Endometrium (tissue), 2 donors: ENCODE data around the gene UGT1A10.
"Not testable (repeated sequence)": the region's sequence is repeated elsewhere in the genome, so short reads cannot be mapped to it uniquely, and the experiment has no call there.

Experiments
- FAIRE-seq: peaks from 2 replicates; lab custom pipeline; 2012; peaks lifted over from hg19 to GRCh38; lab: Jason Lieb, UNC
- donor health status: control.
- donor health status: control.

UGT1A10 gene

DNA sequence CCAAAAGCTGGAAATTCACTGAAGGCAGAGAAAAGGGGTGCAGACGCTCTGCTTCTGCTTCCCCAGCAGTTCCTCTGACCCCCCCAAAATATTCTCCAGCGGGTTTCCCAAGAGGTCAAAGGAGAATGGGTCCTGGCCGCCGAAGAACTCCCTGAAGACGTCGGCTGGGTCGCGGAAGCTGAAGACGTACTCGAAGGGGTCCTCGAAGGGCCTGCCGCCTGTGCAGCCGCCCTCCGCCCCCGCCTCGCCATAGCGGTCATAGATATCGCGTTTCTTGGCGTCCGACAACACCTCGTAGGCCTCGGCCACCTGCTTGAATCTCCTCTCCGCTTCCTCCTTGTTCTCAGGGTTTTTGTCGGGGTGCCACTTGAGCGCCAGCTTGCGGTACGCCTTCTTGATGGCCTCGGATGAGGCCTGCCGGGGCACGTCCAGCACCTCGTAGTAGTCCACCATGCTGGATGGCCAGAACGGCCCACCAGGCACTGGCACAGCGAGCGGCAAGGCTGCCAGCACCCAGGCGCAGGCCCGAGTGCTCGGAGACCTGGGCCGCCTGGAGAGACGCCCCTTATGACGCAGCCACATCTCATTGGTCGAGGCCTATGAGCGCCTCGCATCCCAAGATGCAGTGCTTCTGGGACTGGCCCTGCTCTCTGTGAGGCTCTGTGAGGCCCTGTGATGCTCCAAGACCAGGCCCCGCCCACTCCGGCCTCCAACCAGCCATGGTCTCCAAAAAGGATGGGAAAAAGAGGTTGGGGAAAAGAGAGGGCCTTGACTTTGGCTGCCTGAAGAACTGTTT, 107.4 kb downstream of the UGT1A10 start:
- no peak for FAIRE-seq

DNA sequence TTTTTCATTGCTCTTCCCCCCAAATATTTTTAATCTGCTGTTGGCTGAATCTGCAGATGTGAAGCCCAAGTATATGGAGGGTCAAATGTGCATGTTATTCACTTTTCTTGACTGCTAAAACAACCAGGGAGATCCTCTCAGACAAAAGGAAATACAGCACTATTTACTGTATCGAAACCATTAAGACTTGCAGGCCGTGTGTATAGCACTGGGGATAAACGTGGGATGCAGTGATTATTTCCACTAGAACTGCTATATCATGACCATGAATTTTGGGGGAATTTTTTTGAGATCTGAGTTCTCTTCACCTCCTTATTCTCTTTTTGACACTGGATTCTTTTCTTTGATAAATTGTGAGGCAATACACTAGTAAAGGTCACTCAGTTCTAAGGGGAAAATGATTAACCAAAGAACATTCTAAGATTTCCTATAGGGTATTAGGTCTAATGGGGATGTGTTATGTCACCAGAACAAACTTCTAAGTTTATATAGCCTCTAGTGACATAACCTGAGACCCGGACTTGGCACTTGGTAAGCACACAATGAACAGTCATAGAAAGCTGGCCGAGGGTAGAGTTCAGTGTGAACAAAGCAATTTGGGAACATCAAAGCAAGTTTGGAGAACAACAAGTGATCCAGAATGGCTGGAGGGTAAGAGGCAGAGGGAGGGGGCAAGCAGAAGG, 109.0 kb downstream of the UGT1A10 start:
- FAIRE-seq = no peak

DNA sequence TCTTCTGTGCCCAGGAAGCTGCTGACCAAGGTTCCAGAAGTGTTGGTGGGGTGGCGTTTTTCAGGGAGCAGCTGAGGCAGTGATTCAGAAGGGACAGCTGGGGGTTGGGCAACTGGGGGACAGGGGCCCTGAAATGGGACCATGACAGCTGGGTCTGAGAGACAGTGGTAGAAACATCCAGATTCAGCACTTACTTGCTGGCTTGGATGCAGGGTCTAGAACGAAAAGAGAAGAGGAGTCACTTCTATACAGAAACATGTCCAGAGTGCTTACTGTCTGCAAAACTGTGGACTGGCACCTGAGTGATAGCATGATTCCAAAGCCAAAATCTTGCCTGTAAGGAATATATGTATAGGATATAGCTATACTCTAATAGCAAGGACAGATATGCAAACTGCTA, 109.6 kb downstream of the UGT1A10 start:
- not testable (repeated sequence) for FAIRE-seq

DNA sequence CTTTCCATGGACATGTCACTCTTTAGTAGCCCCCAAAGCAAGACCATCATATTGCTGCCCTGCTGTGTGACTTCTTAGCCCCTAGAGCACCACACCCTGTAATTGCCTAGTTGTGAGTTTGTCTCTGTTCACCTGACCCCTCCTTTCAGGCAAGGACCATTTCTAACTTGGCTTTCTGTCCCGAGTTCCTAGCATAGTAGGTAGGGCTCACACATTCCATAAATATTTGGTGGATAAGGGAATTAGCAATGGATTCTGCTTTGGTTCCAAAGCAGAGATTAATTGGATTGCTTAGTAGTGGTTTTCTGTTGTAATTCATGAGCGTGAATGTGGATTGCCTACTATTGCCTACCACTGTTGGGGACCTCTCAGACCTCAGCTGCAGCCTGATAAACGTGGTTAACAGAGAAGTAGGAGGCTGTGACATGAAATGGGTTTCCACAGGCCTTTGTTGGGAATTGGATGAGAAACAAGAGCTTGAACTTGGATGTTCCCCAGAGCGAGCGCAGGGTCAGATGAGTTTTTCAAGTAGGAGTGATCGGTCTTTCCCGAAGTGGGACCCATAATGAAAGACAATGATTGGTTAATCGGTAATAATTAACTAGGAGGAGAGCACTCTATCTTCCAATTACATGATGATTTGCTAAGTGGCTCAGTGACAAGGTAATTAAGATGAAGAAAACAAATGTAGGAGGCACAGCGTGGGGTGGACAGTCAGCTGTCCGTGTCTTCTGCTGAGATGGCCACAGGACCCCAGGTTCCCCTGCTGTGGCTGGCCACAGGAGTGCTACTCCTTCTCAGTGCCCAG, 110.4 kb downstream of the UGT1A10 start:
- no peak for FAIRE-seq

DNA sequence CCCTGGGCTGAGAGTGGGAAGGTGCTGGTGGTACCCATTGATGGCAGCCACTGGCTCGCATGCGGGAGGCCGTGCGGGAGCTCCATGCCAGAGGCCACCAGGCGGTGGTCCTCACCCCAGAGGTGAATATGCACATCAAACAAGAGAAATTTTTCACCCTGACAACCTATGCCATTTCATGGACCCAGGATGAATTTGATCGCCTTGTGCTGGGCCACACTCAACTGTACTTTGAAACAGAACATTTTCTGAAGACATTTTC, 111.0 kb downstream of the UGT1A10 start:
- no peak for FAIRE-seq

DNA sequence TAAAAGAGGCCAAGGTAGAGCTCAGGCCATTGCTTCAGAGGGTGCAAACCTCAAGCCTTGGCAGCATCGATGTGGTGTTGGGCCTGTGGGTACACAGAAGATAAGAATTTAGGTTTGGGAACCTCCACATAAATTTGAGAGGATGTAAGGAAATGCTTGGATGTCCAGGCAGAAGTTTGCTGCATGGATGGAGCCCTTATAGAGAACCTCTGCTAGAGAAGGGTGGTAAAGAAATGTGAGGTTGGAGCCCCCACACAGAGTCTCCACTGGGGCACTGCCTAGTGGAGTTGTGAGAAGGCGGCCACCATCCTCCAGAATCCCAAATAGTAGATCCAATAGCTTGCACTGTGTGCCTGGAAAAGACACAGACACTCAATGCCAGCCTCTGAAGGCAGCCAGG, 114.4 kb downstream of the UGT1A10 start:
- FAIRE-seq = not testable (repeated sequence)

DNA sequence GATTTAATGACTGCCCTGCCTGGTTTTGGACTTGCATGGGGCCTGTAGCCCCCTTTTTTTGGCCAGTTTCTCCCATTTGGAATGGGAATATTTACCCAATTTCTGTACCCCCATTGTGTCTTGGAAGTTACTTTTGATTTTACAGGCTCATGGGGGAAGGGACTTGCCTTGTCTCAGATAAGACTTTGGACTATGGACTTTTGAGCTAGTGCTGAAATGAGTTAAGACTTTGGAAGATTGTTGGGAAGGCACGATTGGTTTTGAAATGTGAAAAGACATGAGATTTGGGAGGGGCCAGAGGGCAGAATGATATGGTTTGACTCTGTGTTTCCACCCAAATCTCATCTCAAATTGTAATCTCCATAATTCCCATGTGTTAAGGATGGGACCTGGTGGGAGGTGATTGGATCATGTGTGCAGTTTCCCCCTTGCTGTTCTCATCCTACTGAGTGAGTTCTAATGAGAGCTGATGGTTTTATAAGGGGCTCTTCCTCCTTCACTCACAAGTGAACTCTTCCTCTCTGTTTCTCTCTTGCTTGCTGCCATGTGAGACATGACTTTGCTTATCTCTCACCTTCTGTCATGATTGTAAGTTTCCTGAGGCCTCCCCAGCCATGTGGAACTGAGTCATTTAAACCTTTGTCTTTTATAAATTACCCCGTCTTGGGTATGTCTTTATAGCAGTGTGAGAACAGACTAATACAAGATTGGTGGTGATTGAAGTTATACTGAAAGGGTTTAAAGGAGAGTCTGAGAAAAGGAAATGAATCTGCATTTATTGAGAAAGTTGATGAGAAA, 115.2 kb downstream of the UGT1A10 start:
- not testable (repeated sequence) for FAIRE-seq

DNA sequence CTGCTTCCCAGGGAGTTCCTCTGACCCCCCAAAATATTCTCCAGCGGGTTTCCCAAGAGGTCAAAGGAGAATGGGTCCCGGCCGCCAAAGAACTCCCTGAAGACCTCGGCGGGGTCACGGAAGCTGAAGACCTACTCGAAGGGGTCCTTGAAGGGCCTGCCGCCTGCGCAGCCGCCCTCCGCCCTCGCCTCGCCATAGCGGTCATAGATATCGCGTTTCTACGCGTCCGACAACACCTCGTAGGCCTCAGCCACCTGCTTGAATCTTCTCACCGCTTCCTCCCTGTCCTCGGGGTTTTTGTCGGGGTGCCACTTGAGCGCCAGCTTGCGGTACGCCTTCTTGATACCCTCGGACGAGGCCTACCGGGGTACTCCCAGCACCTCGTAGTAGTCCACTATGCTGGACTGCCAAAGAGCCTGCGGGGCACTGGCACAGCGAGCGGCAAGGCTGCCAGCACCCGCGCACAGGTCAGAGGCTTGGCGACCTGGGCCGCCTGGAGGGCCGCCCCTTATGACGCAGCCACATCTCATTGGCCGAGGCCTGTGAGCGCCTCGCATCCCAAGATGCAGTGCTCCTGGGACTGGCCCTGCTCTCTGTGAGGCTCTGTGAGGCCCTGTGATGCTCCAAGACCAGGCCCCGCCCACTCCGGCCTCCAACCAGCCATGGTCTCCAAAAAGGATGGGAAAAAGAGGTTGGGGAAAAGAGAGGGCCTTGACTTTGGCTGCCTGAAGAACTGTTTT, 118.8 kb downstream of the UGT1A10 start:
- no peak for FAIRE-seq

DNA sequence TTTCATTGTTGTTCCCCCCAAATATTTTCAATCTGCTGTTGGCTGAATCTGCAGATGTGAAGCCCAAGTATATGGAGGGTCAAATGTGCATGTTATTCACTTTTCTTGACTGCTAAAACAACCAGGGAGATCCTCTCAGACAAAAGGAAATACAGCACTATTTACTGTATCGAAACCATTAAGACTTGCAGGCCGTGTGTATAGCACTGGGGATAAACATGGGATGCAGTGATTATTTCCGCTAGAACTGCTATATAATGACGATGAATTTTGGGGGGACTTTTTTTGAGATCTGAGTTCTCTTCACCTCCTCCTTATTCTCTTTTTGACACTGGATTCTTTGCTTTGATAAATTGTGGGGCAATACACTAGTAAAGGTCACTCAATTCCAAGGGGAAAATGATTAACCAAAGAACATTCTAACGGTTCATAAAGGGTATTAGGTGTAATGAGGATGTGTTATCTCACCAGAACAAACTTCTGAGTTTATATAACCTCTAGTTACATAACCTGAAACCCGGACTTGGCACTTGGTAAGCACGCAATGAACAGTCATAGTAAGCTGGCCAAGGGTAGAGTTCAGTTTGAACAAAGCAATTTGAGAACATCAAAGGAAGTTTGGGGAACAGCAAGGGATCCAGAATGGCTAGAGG, 120.3 kb downstream of the UGT1A10 start:
- no peak for FAIRE-seq

DNA sequence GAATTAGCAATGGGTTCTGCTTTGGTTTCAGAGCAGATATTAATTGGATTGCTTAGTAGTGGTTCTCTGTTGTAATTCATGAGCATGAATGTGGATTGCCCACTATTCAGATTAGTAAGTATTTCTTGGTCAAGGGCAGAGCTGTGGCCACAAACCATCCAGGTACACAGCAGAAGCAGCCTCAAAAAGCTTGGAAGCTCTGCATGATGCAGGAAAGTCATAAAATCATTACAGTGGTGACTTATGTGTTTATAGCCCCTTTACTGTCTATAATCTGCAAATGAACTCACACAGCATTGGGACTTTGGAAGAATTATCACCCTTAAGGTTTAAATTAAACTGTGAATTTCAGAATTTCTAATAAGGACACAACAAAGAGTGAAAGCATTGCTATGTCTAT, 121.9 kb downstream of the UGT1A10 start:
- no peak for FAIRE-seq

DNA sequence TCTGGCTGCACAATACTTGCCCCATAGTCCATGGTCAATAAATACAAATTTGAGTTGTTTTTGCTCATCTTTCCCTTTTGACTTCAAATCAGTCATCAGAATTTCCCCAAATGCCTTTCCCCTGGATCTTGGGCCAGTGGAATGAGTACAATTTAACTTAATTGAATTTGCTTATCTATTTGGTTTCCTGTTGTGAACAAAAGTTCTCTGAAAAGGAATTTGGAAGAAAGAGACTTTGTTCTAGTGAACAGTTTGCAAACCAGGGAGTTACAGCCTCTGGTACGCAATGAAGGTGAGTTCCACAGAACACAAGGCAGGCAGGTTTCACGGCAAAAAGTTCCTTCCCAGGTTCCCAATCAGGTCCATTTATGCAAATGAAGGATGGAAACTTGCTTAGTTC, 122.6 kb downstream of the UGT1A10 start:
- no peak for FAIRE-seq

DNA sequence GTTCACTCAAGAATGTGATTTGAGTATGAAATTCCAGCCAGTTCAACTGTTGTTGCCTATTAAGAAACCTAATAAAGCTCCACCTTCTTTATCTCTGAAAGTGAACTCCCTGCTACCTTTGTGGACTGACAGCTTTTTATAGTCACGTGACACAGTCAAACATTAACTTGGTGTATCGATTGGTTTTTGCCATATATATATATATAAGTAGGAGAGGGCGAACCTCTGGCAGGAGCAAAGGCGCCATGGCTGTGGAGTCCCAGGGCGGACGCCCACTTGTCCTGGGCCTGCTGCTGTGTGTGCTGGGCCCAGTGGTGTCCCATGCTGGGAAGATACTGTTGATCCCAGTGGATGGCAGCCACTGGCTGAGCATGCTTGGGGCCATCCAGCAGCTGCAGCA, 123.8 kb downstream of the UGT1A10 start, which contains the start of gene UGT1A1:
Gene UGT1A1, plus strand, starts transcription at position 228 of the 400 bp plus-strand sequence. Its CDS starts 18 bp downstream, at position 246.
- no peak for FAIRE-seq

DNA sequence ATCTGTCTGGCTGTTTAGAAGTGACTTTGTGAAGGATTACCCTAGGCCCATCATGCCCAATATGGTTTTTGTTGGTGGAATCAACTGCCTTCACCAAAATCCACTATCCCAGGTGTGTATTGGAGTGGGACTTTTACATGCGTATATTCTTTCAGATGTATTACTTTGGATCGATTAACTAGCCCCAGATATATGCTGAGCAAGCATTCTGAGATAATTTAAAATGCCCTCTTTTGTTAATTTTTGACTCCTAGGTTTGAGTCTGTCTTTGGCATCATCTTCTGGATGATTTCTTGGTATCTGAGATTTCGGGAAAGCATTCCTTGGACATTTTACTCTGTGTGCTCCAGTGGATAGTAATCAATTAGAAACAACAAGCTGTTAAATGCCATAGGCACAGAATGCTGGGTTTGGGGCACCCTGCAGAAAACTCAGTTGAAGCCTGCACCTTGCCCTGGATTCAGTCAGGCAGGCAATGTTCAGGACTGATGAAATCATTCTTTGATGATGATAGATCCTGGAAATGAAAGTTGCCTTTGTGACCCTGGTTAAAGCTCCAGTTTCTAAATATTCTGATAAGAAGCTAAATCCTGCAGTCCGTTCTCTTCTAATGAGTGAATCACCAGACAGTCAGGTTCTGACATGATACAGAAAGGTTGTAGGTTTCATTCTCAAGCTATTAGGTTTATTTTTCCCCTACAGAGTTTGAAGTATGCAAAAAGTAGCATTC, 125.0 kb downstream of the UGT1A10 start:
- no peak for FAIRE-seq

DNA sequence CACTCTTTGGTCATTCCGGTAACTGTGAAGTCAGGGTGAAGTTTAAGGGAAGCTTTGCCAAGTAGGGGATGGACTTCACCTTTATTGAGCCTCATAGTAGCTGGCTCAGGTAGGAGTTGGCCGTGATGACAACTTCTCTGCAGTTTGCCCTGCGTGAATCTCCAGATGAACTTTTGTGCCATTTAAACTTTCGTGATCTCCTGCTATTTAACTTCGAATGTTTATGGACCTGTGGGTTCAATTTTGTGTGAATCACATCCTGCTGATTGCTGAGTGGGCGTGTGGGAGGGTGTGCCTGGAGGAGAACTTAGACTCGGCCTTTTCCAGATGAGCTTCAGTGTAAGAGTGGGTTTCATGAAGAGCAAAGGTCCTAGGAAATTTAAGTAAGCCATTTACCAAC, 128.0 kb downstream of the UGT1A10 start:
- FAIRE-seq = no peak

DNA sequence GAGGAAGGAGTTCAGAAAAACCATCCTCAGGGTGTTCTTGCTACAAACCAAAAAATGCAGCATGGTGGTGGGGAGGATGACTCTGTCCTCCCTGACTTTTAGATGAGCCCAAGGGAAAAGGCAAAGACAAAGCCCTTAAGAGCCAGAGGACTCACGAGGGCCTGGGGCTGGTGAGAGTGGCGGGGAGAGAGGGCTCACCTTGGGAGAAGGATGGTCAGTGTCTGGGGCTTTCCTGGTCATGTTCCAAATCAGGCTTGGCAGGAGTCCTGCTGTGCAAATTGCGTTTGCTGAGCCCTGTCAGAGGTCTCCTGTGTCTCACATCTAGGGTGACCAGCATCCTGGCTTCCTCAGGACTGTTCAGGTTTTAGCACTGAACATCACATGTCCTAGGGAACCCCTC, 128.5 kb downstream of the UGT1A10 start:
- FAIRE-seq = no peak

DNA sequence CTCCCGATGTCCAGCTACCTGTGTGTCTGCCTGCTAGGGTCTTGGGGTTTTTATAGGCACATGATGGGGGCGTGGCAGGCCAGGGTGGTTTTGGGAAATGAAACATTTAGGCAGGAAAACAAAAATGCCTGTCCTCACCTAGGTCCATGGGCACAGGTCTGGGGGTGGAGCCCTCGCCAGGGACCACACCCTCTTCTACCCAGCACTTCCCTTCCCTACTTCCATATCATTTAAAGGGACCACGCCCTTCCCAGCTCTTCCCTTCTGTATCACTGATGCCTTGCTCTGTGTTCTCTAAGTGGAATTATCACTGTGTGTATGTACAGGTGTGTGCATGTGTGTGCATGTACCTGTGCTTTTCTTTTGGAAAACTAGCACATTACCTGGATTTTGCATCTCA, 130.2 kb downstream of the UGT1A10 start:
- FAIRE-seq = no peak

DNA sequence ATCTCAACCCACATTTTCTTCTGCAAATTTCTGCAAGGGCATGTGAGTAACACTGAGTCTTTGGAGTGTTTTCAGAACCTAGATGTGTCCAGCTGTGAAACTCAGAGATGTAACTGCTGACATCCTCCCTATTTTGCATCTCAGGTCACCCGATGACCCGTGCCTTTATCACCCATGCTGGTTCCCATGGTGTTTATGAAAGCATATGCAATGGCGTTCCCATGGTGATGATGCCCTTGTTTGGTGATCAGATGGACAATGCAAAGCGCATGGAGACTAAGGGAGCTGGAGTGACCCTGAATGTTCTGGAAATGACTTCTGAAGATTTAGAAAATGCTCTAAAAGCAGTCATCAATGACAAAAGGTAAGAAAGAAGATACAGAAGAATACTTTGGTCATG, 131.8 kb downstream of the UGT1A10 start:
- no peak for FAIRE-seq

DNA sequence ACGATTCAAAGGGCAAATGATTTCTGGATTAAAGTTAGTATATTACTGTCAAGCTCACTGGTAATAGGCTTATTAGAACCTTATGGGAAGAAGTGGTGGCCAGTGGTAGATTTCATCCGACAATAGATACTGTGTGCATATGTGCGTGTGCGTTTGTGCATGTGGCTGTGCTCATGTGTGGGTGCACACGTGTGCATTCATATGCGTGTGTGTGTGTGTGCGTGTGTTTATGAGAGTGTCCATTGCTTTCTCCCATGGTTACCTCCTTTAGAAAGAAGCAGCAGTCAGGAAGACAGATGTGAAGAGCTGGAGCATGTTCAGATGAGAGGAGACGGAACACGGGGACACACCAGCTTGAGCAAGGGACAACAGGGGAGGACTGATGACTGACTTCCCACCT, 133.0 kb downstream of the UGT1A10 start:
- FAIRE-seq = no peak

DNA sequence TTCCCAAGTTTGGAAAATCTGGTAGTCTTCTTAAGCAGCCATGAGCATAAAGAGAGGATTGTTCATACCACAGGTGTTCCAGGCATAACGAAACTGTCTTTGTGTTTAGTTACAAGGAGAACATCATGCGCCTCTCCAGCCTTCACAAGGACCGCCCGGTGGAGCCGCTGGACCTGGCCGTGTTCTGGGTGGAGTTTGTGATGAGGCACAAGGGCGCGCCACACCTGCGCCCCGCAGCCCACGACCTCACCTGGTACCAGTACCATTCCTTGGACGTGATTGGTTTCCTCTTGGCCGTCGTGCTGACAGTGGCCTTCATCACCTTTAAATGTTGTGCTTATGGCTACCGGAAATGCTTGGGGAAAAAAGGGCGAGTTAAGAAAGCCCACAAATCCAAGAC, 135.9 kb downstream of the UGT1A10 start:
- FAIRE-seq = no peak

DNA sequence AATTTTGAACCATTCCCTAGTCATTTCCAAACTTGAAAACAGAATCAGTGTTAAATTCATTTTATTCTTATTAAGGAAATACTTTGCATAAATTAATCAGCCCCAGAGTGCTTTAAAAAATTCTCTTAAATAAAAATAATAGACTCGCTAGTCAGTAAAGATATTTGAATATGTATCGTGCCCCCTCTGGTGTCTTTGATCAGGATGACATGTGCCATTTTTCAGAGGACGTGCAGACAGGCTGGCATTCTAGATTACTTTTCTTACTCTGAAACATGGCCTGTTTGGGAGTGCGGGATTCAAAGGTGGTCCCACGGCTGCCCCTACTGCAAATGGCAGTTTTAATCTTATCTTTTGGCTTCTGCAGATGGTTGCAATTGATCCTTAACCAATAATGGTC, 136.3 kb downstream of the UGT1A10 start:
- no peak for FAIRE-seq
